H1 (cell line): ENCODE data around the gene ABHD8. TPM values are rescaled to one million over a fixed set of nuclear protein-coding genes. Genes with fewer than 3 reads are reported as not detected.

Experiments
- polyA plus RNA-seq, 7 experiments: library from polyadenylated mRNA; depleted of rRNA in 3 of 7; stranded (reverse) in 5 of 7; unstranded in 2 of 7; fragments of >200 nt in 5 of 7; fragments of 200-250 nt in 2 of 7; gene quantifications; 1 replicate in 5 of 7; 2 replicates in 1 of 7; 4 replicates in 1 of 7; pipeline versions ENCODE4 v1.2.1 to v1.2.3, GENCODE V29; 2011 to 2013; ENCODE audit warnings: missing spikeins in 2 of 7, mixed read lengths in 2 of 7
- total RNA-seq: library from RNA; stranded (reverse); fragmentation: NEBNext Ultra II Directional; extraction: Animal tissue kit (Norgen Biotek cat#: 25700); gene quantifications from 2 replicates; pipeline ENCODE4 v1.2.1, GENCODE V29; 2021
- TF ChIP-seq, protein P1 (sequence below): IDR thresholded peaks from 2 replicates; pipeline ENCODE4 v1.6.1; 2012; ENCODE audit warnings: low read length, inconsistent platforms

ABHD8 gene
- total and polyA plus RNA-seq, 2 of the 8 experiments (the other 6 are each of a cell fraction or from before 2014, with no cell fraction given), result 11.3 to 18.7 TPM

DNA sequence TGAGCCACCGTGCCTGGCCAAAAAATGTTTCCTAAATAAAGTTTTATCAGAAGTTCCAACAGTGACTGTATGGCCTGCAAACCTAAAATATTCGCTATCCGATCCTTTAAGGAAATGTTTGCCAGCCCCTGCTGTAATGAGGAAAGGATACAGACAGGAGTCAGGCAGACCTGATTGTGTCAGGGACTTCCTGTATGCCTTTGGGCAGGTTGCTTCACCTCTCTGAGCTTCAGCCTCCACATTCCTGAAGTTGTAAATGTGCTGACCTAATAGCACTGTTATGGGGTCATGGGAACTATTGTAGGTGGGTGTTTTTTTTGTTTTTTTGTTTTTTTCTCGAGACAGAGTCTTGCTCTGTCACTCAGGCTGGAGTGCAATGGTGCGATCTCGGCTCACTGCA, 6.2 kb downstream of the ABHD8 start (continued):
- TF ChIP-seq, protein P1, sequence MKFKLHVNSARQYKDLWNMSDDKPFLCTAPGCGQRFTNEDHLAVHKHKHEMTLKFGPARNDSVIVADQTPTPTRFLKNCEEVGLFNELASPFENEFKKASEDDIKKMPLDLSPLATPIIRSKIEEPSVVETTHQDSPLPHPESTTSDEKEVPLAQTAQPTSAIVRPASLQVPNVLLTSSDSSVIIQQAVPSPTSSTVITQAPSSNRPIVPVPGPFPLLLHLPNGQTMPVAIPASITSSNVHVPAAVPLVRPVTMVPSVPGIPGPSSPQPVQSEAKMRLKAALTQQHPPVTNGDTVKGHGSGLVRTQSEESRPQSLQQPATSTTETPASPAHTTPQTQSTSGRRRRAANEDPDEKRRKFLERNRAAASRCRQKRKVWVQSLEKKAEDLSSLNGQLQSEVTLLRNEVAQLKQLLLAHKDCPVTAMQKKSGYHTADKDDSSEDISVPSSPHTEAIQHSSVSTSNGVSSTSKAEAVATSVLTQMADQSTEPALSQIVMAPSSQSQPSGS, result no peak
